CD14-positive monocyte (primary cell): Measurements from ENCODE around the gene IL13. TPM values are rescaled to one million over a fixed set of nuclear protein-coding genes. Genes with fewer than 3 reads are reported as not detected.

Source experiments
- DNase-seq, 3 donors: peaks; one replicate each; pipeline ENCODE4 v3.0.0-alpha.2; 2011 to 2022
- H2AFZ ChIP-seq: 2 replicates; pipeline ENCODE4 v1.6.0; 2012; ENCODE audit warnings: mild to moderate bottlenecking, low read depth, low read length, inconsistent platforms; ENCODE audit not compliant: insufficient read depth, poor library complexity, severe bottlenecking
- H3K27ac ChIP-seq, 2 donors: 1 replicate in 1 of 2; 2 replicates in 1 of 2; pipeline ENCODE4 v1.5.1; 2012 to 2013; ENCODE audit warnings: low read length in 2 of 2, control low read depth in 1 of 2, inconsistent platforms in 1 of 2, low read depth in 1 of 2, mild to moderate bottlenecking in 1 of 2
- H3K27me3 ChIP-seq, 2 donors: one replicate each; pipeline versions ENCODE4 v1.6.0 to v1.6.1; 2011 to 2013; ENCODE audit warnings: low read length in 2 of 2; ENCODE audit not compliant: control insufficient read depth in 2 of 2, insufficient read depth in 2 of 2
- H3K36me3 ChIP-seq, 2 donors: replicated peaks in 1 of 2; 1 replicate in 1 of 2; 2 replicates in 1 of 2; pipeline versions ENCODE4 v1.5.1 to v1.6.1; 2012 to 2013; ENCODE audit warnings: low read length in 2 of 2, control low read depth in 1 of 2, inconsistent platforms in 1 of 2, mild to moderate bottlenecking in 1 of 2; ENCODE audit not compliant: insufficient read depth in 2 of 2, control insufficient read depth in 1 of 2
- H3K4me1 ChIP-seq, 2 donors: 1 replicate in 1 of 2; 2 replicates in 1 of 2; pipeline versions ENCODE4 v1.5.1 to v1.6.1; 2012 to 2013; ENCODE audit warnings: low read length in 2 of 2, control low read depth in 1 of 2, inconsistent platforms in 1 of 2, mild to moderate bottlenecking in 1 of 2, moderate library complexity in 1 of 2; ENCODE audit not compliant: insufficient read depth in 2 of 2, control insufficient read depth in 1 of 2
- H3K4me2 ChIP-seq: replicated peaks from 2 replicates; pipeline ENCODE3; 2012; ENCODE audit warnings: low read length, moderate library complexity, mild to moderate bottlenecking; ENCODE audit not compliant: poor library complexity, severe bottlenecking; ENCODE audit errors: extremely low read depth
- H3K4me3 ChIP-seq, 3 experiments: fragments of 200-600 bp in 1 of 3; sonication (generic) in 1 of 3; replicated peaks in 1 of 3; 1 replicate in 2 of 3; 2 replicates in 1 of 3; pipeline ENCODE4 v1.5.1; 2011 to 2013; ENCODE audit warnings: low read length in 3 of 3, mild to moderate bottlenecking in 3 of 3, control low read depth in 2 of 3, low read depth in 2 of 3, inconsistent platforms in 1 of 3, moderate library complexity in 1 of 3
- H3K79me2 ChIP-seq: 2 replicates; pipeline ENCODE4 v1.6.0; 2012; ENCODE audit warnings: mild to moderate bottlenecking, control low read depth, inconsistent platforms, low read length, moderate library complexity; ENCODE audit not compliant: insufficient read depth
- H3K9ac ChIP-seq: 2 replicates; pipeline ENCODE4 v1.6.0; 2017; ENCODE audit warnings: low read length, mild to moderate bottlenecking; ENCODE audit not compliant: insufficient read depth, poor library complexity, severe bottlenecking
- H3K9me3 ChIP-seq, 2 donors: replicated peaks in 1 of 2; 1 replicate in 1 of 2; 2 replicates in 1 of 2; pipeline versions ENCODE4 v1.5.1 to v1.6.1; 2012 to 2013; ENCODE audit warnings: low read length in 2 of 2, control low read depth in 1 of 2; ENCODE audit not compliant: control insufficient read depth in 1 of 2, insufficient read depth in 1 of 2
- H4K20me1 ChIP-seq: 2 replicates; pipeline ENCODE4 v1.6.0; 2012; ENCODE audit warnings: mild to moderate bottlenecking, low read length, control low read depth, moderate library complexity; ENCODE audit not compliant: insufficient read depth
- H3K27ac Mint-ChIP-seq, 7 donors: one replicate each; pipeline ENCODE4 v1.8.0; 2020; ENCODE audit warnings: mild to moderate bottlenecking in 7 of 7, mixed read lengths in 7 of 7, moderate library complexity in 6 of 7, inconsistent platforms in 2 of 7
- H3K27me3 Mint-ChIP-seq, 3 donors: one replicate each; pipeline ENCODE4 v1.8.0; 2021 to 2022; ENCODE audit warnings: low read depth in 3 of 3, mild to moderate bottlenecking in 3 of 3, mixed read lengths in 3 of 3, moderate library complexity in 3 of 3, inconsistent platforms in 1 of 3
- H3K36me3 Mint-ChIP-seq, 2 donors: one replicate each; pipeline ENCODE4 v1.8.0; 2020; ENCODE audit warnings: mixed read lengths in 2 of 2, inconsistent platforms in 1 of 2, mild to moderate bottlenecking in 1 of 2
- H3K4me1 Mint-ChIP-seq: one replicate; pipeline ENCODE4 v1.8.0; 2020; ENCODE audit warnings: mild to moderate bottlenecking, mixed read lengths
- H3K4me3 Mint-ChIP-seq, 2 donors: one replicate each; pipeline ENCODE4 v1.8.0; 2020; ENCODE audit warnings: mild to moderate bottlenecking in 2 of 2, mixed read lengths in 2 of 2, moderate library complexity in 1 of 2
- H3K9me3 Mint-ChIP-seq, 7 donors: one replicate each; pipeline ENCODE4 v1.8.0; 2020 to 2022; ENCODE audit warnings: mixed read lengths in 7 of 7, mild to moderate bottlenecking in 6 of 7, moderate library complexity in 6 of 7, inconsistent platforms in 2 of 7
- WGBS: methylation state at CpG from one replicate; pipeline ENCODE4 v1.1.5; 2013; ENCODE audit warnings: missing lambda C conversion rate; ENCODE audit not compliant: insufficient coverage; 5-methylcytosine and 5-hydroxymethylcytosine counted together
- intact Hi-C, 2 donors: fragments of 100-400 bp; cut with micrococcal nuclease; formaldehyde crosslinking; loops; one replicate each; pipeline versions ENCODE4 v1.15.0 to v1.15.1; 2023
- polyA plus RNA-seq, 3 donors: library from polyadenylated mRNA; depleted of rRNA in 1 of 3; unstranded in 2 of 3; stranded (reverse) in 1 of 3; fragments of 300-500 nt in 2 of 3; fragments of >200 nt in 1 of 3; fragmentation: Illumina TruSeq in 2 of 3; gene quantifications; 1 replicate in 2 of 3; 2 replicates in 1 of 3; pipeline ENCODE4 v1.2.3, GENCODE V29; 2012 to 2021
- TF ChIP-seq, protein P1 (sequence below): fragments of 200-600 bp; IDR thresholded peaks from one replicate; pipeline ENCODE4 v1.8.0; 2022; ENCODE audit warnings: antibody characterized with exemption, mild to moderate bottlenecking

IL13 gene
- polyA plus RNA-seq, 3 donors: not detected

DNA sequence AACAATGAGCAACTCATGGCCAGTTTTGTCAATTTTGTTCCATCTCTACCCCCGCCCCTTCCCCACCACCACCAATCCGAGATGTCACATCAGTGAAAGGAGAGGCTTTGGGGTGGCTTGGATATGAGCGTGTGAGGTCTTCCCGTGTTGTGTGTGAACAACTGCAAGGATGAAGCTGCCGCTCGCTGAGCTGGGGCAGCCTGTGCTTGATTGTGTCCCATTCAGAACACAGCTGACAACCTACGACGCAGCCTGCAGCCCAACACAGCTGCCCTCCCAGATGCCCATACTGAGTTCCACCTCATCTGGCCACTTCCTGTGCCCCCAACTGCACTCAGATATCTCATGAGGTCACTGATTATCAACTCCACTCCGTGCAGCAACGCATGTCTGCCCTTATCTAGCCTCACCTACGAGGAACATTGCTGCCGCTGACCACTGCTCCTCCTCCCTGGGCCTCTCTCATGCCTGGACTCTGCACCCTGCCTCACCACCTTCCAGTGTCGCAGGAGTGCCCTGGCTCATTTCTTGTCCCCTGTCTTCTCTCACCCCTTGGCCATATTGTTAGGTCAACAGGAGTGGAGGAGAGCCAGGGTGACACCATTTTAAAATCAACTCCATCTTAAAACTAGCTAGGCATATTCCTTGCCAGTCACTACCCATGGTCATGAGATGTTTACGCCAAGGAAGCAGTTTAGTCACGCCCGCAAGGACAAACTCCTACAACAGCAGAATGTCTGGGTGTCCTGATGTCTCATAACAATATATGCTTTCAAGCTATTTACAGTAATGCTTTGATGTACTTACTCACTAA, 8.5 kb downstream of the IL13 start:
- Mint-ChIP-seq H3K4me1 (no peaks in the 10 kb centered on the region), H3K36me3 (no peaks in the 10 kb centered on the region), H3K9me3 (peaks cover 0 to 3% (median 0%) of the 10 kb centered on the region in 7 donors), H3K27me3 (peaks cover 0 to 6% (median 3%) of the 10 kb centered on the region in 3 donors), H3K4me3 (no peak overlapping the region), H3K27ac (no peak overlapping the region)
- Histone ChIP-seq H3K9ac (no peak overlapping the region), H2AFZ (no peak overlapping the region), H3K4me2 (no peak overlapping the region), H3K79me2 (no peaks in the 10 kb centered on the region), H3K9me3 (no peaks in the 10 kb centered on the region), H3K27me3 (no peaks in the 10 kb centered on the region), H3K27ac (no peak overlapping the region), H3K36me3 (no peaks in the 10 kb centered on the region), H4K20me1 (no peaks in the 10 kb centered on the region), H3K4me1 (no peaks in the 10 kb centered on the region), H3K4me3 (no peak overlapping the region)
- WGBS: 99% methylated on average over 10 of the region's 16 CpGs
- no peak for DNase-seq
- TF ChIP-seq, protein P1, sequence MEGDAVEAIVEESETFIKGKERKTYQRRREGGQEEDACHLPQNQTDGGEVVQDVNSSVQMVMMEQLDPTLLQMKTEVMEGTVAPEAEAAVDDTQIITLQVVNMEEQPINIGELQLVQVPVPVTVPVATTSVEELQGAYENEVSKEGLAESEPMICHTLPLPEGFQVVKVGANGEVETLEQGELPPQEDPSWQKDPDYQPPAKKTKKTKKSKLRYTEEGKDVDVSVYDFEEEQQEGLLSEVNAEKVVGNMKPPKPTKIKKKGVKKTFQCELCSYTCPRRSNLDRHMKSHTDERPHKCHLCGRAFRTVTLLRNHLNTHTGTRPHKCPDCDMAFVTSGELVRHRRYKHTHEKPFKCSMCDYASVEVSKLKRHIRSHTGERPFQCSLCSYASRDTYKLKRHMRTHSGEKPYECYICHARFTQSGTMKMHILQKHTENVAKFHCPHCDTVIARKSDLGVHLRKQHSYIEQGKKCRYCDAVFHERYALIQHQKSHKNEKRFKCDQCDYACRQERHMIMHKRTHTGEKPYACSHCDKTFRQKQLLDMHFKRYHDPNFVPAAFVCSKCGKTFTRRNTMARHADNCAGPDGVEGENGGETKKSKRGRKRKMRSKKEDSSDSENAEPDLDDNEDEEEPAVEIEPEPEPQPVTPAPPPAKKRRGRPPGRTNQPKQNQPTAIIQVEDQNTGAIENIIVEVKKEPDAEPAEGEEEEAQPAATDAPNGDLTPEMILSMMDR: no peak
- intact Hi-C loops: no loop called here

DNA sequence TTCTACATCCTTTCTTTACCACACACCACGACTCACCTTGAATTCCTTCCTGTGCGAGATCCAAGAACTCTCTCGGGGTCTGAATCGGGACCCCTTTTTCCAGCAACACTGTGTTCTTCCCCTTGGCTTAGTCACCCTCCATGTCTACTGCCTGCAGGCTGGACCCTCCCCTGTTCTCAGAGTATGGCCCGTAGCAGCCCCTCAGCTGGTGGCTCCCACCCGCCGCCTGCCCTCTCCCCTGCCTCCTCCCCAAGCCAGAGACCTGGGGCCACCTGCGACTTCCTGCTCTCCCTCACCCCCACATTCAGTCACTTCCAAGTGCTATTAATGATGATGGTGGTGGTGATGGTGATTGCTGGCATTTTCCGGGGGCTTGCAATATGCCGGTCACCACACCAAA, 9.3 kb downstream of the IL13 start:
- no peaks in the 10 kb centered on the region for H4K20me1 ChIP-seq
- H3K4me1 ChIP-seq: no peaks in the 10 kb centered on the region
- 85% methylated on average over 4 of the region's 10 CpGs for WGBS
- no peaks in the 10 kb centered on the region for H3K27me3 ChIP-seq
- no peak overlapping the region for H3K4me2 ChIP-seq
- Mint-ChIP-seq H3K27me3 (peaks cover 0 to 6% (median 3%) of the 10 kb centered on the region in 3 donors), H3K27ac (peak overlapping the region in 1 of 7 donors; percentile 34), H3K36me3 (no peaks in the 10 kb centered on the region), H3K4me3 (no peak overlapping the region), H3K9me3 (peaks cover 0 to 3% (median 0%) of the 10 kb centered on the region in 7 donors), H3K4me1 (no peaks in the 10 kb centered on the region)
- H3K4me3 ChIP-seq: no peak overlapping the region
- intact Hi-C loops: no loop called here
- H3K9ac ChIP-seq: no peak overlapping the region
- no peaks in the 10 kb centered on the region for H3K9me3 ChIP-seq
- TF ChIP-seq, protein P1: no peak
- DNase-seq: no peak
- no peaks in the 10 kb centered on the region for H3K79me2 ChIP-seq
- no peak overlapping the region for H2AFZ ChIP-seq
- H3K27ac ChIP-seq: no peak overlapping the region
- no peaks in the 10 kb centered on the region for H3K36me3 ChIP-seq
